Liver (tissue), 3 donors: Measurements from ENCODE around the gene EIPR1.

Experiments
- EGR1 ChIP-seq, 2 donors: IDR thresholded peaks; 2 replicates each; pipeline ENCODE4 v1.6.1; 2016 to 2018; ENCODE audit warnings: antibody characterized with exemption in 2 of 2, low read depth in 2 of 2
- FOXA1 ChIP-seq: IDR thresholded peaks from 2 replicates; pipeline ENCODE4 v1.6.1; 2016; ENCODE audit warnings: antibody characterized with exemption
- FOXA2 ChIP-seq: IDR thresholded peaks from 2 replicates; pipeline ENCODE4 v1.6.1; 2016; ENCODE audit warnings: antibody characterized with exemption
- JUND ChIP-seq, 2 donors: IDR thresholded peaks; 2 replicates each; pipeline ENCODE4 v1.6.1; 2016; ENCODE audit warnings: antibody characterized with exemption in 2 of 2
- RAD21 ChIP-seq, 2 donors: IDR thresholded peaks; 2 replicates each; pipeline ENCODE4 v1.6.1; 2016; ENCODE audit warnings: antibody characterized with exemption in 2 of 2, mild to moderate bottlenecking in 2 of 2
- TF ChIP-seq, protein P1 (sequence below): fragments of 150-350 bp; IDR thresholded peaks from 2 replicates; pipeline ENCODE4 v1.5.1; 2017; ENCODE audit warnings: improper control_type of control experiment, low read depth, low read length; ENCODE audit not compliant: missing input control
- TF ChIP-seq, protein P2 (sequence below): IDR thresholded peaks from 2 replicates; pipeline ENCODE4 v1.6.1; 2016; ENCODE audit warnings: antibody characterized with exemption
- TF ChIP-seq, protein P3 (sequence below): IDR thresholded peaks from 2 replicates; pipeline ENCODE4 v1.6.1; 2016; ENCODE audit warnings: antibody characterized with exemption, mild to moderate bottlenecking
- TF ChIP-seq, protein P4 (sequence below): IDR thresholded peaks from 2 replicates; pipeline ENCODE4 v1.6.1; 2016; ENCODE audit warnings: antibody characterized with exemption
- donor health status: healthy.
- donor health status: healthy.

DNA sequence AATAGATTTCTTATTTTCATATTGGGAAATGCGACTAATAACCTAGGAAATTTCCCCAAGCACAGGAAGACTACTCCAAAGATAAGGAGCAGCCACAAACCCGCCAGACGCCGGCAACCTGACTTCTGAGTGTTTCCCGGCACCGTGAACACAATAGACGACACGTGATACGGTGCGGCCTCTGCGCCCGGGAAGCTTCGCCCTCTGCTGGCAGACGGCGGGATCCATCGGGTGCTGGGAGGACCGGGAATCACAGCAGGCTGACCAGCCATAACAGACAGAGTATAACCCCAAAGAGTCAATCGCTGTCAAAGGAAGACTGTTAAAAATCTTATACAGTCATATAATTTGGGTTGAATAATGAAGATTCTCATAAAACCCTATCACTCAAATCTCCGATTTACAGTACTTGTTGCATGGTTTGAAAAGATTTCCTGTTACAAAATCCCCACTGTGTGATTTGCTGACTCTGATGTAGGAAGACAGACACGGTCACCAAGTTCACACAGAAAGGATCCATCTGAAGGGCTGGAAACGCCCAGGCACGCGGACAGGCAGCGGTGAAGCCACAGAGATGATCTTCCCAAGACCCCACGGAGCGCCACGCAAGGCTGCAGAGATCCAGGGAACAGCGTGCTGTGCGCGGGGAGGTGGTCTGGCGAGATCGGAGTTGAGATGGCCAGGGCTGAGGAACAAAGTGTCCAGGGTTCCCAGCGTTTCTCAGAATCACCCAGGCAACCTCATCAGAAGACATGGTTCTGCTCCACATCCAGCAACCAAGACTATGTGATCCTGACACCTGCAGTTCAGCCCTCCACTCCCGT lies 73.8 kb downstream of the EIPR1 start:
- TF ChIP-seq, protein P1, sequence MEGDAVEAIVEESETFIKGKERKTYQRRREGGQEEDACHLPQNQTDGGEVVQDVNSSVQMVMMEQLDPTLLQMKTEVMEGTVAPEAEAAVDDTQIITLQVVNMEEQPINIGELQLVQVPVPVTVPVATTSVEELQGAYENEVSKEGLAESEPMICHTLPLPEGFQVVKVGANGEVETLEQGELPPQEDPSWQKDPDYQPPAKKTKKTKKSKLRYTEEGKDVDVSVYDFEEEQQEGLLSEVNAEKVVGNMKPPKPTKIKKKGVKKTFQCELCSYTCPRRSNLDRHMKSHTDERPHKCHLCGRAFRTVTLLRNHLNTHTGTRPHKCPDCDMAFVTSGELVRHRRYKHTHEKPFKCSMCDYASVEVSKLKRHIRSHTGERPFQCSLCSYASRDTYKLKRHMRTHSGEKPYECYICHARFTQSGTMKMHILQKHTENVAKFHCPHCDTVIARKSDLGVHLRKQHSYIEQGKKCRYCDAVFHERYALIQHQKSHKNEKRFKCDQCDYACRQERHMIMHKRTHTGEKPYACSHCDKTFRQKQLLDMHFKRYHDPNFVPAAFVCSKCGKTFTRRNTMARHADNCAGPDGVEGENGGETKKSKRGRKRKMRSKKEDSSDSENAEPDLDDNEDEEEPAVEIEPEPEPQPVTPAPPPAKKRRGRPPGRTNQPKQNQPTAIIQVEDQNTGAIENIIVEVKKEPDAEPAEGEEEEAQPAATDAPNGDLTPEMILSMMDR, result peak; percentile 94
- TF ChIP-seq FOXA1 (no peak), RAD21 (IDR thresholded peaks at IDR 0.05) (peak; percentile 98), JUND (IDR thresholded peaks at IDR 0.05) (no peak), EGR1 (IDR thresholded peaks at IDR 0.05; ENCODE audit: low read depth in 2 of 2) (no peak), FOXA2 (no peak)
- TF ChIP-seq, protein P2, sequence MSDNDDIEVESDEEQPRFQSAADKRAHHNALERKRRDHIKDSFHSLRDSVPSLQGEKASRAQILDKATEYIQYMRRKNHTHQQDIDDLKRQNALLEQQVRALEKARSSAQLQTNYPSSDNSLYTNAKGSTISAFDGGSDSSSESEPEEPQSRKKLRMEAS, result peak; percentile 52
- TF ChIP-seq, protein P3, sequence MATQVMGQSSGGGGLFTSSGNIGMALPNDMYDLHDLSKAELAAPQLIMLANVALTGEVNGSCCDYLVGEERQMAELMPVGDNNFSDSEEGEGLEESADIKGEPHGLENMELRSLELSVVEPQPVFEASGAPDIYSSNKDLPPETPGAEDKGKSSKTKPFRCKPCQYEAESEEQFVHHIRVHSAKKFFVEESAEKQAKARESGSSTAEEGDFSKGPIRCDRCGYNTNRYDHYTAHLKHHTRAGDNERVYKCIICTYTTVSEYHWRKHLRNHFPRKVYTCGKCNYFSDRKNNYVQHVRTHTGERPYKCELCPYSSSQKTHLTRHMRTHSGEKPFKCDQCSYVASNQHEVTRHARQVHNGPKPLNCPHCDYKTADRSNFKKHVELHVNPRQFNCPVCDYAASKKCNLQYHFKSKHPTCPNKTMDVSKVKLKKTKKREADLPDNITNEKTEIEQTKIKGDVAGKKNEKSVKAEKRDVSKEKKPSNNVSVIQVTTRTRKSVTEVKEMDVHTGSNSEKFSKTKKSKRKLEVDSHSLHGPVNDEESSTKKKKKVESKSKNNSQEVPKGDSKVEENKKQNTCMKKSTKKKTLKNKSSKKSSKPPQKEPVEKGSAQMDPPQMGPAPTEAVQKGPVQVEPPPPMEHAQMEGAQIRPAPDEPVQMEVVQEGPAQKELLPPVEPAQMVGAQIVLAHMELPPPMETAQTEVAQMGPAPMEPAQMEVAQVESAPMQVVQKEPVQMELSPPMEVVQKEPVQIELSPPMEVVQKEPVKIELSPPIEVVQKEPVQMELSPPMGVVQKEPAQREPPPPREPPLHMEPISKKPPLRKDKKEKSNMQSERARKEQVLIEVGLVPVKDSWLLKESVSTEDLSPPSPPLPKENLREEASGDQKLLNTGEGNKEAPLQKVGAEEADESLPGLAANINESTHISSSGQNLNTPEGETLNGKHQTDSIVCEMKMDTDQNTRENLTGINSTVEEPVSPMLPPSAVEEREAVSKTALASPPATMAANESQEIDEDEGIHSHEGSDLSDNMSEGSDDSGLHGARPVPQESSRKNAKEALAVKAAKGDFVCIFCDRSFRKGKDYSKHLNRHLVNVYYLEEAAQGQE, result no peak
- TF ChIP-seq, protein P4, sequence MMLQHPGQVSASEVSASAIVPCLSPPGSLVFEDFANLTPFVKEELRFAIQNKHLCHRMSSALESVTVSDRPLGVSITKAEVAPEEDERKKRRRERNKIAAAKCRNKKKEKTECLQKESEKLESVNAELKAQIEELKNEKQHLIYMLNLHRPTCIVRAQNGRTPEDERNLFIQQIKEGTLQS, result no peak
